ENCODE measurements around the gene MT1E. TPM values are rescaled to one million over a fixed set of nuclear protein-coding genes. Genes with fewer than 3 reads are reported as not detected.
"Not testable (repeated sequence)": the region's sequence is repeated elsewhere in the genome, so short reads cannot be mapped to it uniquely, and the experiment has no call there.

Gene MT1E
- total RNA-seq, 1 donor from 2014 or later: 152 TPM

DNA sequence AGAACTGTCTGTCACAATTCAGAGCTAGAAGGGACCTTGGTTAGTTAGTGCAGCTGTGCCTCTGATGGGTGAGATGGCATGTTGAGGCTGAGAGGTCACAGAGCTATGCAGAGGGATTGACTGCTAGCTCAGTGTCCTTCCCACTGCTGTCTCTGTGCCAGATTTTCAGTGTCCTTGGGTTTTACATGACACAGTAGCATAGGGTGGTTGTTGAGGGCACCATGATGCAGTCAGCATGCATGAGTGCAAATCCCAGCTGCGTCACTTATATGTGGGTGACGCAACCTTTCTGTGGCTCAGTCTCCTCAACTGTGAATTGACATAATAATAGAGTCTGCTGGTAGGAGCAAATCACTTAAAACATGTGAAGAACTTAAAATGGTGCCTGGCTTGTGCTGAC is 15.6 kb downstream of the MT1E start:
- intact Hi-C loops (cut with micrococcal nuclease): no loop called here

DNA sequence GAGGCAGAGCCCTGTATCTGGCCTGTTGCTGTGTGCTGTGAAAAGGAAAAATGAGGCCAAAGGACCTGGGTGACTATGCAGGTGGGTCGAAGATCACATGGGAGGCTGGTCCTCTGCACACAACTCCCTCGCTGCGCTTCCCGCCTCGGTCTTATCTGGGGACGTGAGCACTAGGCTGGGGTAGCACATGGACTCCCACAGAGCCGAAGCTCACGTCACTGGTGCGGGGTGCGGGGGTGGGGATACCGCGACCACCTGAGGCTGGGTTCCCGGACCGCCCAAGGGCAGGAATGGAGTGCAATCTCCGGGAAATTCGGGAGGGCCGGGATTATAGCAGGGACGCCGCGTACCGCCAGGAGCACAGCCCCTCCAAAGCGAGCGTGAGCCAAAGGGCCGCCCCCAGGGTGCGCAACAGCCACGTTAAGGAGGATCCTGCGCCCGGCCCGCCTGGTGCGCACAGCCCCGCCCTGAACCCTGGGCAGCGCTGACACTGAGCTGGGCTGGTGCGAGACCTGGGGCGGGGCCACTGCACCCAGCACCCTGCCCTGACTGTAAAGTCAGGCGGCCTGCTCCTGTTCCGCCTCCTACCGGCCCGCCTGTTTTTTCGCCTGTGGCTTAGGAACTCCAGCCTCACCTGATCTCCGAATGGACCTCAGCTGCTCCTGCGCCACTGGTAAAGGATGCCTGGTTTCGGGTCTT is 17.6 kb downstream of the MT1E start:
- intact Hi-C loops (cut with micrococcal nuclease): loop anchor here (1.0 kb wide), 7 partner anchors 14 to 192 kb away; partner anchors contain the start of genes MT1E, MT1F, MT1X and MT2A

DNA sequence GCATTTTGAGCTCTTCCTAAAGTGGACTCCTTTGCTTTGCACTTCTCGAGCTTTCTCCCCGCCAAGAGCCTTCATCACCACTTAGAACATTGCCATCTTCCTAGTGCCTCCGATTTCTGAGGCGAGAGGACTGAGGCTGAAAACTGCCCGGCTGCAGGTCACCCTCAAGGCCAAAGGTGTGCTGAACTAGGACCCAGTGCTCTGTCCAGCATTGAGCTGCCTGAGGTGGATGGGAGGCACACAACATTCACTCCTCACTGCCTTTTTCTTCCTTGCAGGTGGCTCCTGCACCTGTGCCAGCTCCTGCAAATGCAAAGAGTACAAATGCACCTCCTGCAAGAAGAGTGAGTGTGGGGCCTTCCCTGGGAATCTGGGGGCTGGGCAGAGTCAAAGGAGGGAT is 18.3 kb downstream of the MT1E start:
- intact Hi-C loops (cut with micrococcal nuclease): loop anchor here (1.0 kb wide), 7 partner anchors 13 to 193 kb away; partner anchors contain the start of genes MT1E, MT1F, MT1X and MT2A

DNA sequence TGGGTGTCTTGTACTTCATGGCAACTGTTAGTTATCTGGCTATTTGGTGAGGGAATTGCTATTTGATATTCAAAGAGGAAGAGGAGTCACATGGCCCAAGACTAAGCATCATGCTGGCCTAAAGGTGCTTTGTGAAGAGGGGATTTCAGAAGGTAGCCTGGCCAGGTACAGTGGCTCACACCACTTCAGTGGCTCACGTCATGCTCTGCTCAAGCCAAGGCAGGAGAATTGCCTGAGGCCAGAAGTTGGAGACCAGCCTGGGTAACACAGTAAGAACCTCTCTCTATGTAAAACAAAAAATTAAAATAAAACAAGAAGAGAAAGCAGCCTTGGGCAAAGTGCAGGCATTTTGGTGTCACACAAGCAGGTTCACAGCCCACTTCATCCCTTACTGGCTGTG is 19.7 kb downstream of the MT1E start:
- intact Hi-C loops (cut with micrococcal nuclease): no loop called here

DNA sequence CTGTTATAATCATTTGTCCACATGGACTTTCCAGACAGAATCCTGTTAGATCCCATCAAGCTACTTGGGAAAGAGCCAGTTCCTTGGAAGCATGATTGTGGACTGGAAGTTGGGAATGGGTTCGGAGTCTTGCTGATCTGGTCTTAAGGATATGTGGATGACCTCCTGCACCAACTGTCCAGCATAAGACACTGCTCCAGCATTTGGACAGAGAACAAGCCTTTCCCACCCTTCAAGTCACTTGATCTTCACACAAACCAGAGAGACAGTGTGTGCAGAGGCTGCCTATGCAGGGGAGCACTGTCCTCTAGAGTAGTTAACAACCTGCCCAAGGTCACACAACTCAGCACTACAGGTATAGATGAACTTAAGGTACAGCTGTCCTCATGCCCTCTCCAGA is 20.3 kb downstream of the MT1E start:
- intact Hi-C loops (cut with micrococcal nuclease): no loop called here

DNA sequence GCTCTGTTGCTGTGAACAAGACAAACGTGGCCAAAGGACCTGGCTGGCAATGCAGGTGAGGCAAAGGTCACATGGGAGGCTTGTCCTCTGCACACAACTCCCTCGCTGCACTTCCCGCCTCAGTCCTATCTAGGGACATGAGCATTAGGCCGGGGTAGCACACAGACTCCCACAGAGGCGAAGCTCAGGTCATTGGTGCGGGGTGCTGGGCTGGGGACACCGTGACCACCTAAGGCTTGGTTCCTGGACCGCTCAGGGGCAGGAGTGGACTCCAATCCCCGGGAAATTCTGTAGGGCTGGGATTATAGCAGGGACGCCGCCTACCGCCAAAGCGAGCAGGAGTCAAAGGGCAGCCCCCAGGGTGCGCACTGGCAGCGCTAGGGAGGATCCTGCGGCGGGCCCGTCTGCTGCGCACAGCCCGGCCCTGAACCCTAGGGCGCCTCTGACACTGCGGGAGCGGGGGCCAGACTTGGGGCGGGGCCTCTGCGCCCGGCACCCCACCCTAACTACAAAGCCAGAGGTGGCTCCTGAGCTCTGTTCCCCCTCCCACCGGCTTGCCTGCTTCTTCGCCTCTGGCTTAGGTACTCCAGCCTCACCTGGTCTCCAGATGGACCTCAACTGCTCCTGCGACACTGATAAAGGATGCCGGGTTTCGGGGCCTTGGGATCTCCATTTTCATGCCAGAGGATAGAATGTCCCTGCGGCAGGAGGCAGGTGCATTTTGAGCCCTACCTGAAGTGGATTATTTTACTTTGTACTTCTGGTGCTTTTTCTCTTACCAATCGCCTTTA is 22.3 kb downstream of the MT1E start:
- intact Hi-C loops (cut with micrococcal nuclease): no loop called here

DNA sequence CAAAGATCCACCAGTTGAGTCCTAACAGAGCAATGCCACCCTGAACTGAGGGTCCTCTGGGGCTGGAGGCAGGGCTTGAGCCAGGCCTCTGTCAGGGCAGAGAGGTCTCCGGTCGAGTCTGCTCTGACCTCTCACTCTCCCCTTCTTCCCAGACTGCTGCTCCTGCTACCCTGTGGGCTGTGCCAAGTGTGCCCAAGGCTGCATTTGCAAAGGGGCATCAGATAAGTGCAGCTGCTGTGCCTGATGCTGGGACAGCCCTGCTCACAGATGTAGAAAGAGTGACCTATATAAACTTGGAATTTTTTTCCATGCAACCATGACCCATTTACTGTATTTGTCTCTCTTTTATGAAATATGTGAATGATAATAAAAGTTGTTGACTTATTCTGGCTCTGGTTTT is 23.7 kb downstream of the MT1E start:
- intact Hi-C loops (cut with micrococcal nuclease): no loop called here

DNA sequence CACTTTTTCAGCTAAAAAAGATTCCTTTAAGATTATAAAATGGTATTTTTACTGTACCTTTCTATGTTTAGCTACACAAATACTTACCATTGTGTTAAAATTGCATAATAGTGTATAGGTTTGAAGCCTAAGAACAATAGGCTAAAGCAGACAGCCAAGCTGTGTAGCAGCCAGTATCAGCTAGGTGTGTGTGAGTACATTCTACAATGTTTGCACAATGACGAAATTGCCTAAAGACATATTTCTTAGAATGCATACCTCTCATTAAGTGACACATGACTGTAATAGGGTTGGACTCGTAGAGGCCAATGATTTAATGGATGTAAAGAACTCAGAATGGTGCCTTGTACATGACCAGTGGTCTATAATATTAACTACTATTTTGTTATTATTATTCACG is 24.2 kb downstream of the MT1E start:
- intact Hi-C loops (cut with micrococcal nuclease): no loop called here

DNA sequence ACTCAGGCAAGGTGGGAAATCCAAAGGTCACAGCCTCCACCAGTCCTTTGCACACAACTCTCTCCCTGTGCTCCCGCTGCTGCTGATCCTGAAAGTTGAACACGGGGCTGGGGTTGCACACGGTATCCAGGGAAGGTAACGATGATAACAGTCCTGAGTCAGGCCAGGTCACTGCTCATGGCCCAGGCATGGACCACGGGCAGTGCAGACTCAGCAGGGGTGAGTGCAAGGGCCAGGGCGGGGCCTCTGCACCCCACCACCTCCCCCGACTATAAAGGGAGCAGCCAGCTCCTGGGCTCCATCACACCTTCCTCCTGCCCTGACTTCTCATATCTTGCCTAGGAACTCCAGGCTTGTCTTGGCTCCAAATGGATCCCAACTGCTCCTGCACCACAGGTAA is 26.0 kb downstream of the MT1E start, which contains the start of gene MT1B:
TSS of gene MT1B (plus strand) at position 301 of the 400 bp plus-strand sequence. CDS start at position 369, 68 bp downstream.
- intact Hi-C loops (cut with micrococcal nuclease): no loop called here

DNA sequence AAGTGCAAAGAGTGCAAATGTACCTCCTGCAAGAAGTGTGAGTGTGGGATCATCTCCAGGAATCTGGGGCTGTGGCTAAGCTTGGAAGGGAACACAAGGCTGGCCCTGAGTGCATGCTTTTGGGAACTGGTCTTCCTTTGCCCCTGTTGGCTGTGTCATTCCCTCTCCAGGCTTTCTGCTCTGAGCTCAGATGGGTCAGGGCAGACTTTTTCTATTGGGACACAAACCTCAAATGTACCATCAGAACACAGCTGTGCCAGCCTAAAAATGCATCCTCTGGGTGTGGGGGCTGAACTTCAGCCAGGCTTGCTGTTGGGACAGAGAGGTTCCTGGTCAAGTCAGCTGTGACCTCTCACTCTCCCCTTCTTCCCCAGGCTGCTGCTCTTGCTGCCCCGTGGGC is 27.0 kb downstream of the MT1E start:
- intact Hi-C loops (cut with micrococcal nuclease): no loop called here

DNA sequence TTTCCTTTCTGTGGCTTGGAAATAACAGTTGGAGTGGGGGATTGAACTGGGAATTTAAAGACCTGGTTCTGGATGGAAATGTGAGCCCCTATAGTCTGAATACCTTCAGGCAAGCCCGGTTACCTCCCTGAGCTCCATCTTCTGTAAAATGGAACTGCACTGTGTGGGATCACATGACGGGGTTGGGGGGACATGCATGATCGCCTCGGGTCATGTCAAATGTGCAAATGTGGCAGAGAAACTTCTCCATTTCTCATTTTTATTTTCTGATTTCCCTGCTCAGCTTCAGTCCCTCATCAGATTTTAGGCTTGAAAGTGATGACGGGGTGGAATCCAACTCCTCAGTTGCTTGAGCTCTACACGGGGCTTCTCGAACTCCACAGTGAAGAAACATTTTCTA is 27.6 kb downstream of the MT1E start:
- intact Hi-C loops (cut with micrococcal nuclease): no loop called here

DNA sequence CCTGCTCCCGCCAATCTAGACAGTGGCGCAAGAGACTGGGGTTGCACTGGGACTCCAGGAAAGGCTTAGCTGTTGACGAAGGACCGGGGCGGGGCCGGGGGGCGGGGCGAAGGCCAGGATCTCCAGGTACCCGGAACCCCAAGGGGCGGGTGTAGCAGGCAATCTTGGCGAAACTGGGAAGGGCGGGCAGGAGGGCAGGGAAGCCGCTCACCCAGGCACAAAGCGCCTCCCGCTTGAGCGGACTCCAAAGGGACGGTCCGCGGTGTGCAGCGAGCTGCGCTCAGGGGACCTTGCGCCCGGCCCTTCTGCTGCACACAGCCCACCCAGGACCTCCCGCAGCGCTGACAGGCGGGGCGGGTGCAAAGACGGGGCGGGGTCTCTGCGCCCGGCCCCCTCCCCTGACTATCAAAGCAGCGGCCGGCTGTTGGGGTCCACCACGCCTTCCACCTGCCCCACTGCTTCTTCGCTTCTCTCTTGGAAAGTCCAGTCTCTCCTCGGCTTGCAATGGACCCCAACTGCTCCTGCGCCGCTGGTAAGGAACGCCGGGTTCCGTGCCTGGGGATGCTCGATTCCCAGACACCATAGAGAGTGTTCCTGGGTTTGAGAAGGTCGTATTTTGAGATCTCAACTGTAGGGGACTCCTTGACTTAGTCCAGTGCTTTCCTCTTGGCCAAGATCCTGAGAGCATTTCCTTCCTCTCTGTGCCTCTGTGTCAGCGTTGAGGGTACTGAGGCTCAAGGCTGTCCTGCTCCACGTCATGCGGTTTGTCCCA is 32.2 kb downstream of the MT1E start, which contains the start of gene MT1F:
TSS of gene MT1F (plus strand) at position 405 of the 772 bp plus-strand sequence. CDS start at position 505, 100 bp downstream.
- intact Hi-C loops (cut with micrococcal nuclease): loop anchor here (1.0 kb wide), 6 partner anchors 14 to 80 kb away; partner anchors contain the start of genes MT1E, MT1X and MT2A

DNA sequence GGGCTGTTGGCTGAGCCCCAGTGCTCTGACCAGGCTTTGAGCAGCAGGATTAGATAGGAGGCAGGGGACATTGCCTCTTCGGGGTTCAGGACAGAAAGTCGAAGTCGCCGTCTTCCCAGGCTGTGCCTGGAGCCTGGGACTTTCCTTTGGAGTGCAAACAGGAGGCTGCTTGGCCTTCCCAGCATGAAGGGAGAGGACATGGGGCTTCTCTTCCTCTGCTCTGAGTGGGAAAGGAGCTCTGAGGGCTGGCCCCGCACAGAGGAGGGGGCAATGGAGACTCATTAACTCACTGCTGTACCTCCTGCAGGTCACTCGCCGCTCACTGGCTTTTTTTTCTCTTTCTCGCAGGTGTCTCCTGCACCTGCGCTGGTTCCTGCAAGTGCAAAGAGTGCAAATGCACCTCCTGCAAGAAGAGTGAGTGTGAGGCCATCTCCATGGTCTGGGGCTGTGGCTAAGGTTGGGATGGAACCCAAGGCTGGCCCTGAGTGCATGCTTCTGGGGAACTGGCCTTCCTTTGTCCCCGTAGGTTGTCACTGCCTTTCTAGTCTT is 32.8 kb downstream of the MT1E start:
- intact Hi-C loops (cut with micrococcal nuclease): no loop called here

DNA sequence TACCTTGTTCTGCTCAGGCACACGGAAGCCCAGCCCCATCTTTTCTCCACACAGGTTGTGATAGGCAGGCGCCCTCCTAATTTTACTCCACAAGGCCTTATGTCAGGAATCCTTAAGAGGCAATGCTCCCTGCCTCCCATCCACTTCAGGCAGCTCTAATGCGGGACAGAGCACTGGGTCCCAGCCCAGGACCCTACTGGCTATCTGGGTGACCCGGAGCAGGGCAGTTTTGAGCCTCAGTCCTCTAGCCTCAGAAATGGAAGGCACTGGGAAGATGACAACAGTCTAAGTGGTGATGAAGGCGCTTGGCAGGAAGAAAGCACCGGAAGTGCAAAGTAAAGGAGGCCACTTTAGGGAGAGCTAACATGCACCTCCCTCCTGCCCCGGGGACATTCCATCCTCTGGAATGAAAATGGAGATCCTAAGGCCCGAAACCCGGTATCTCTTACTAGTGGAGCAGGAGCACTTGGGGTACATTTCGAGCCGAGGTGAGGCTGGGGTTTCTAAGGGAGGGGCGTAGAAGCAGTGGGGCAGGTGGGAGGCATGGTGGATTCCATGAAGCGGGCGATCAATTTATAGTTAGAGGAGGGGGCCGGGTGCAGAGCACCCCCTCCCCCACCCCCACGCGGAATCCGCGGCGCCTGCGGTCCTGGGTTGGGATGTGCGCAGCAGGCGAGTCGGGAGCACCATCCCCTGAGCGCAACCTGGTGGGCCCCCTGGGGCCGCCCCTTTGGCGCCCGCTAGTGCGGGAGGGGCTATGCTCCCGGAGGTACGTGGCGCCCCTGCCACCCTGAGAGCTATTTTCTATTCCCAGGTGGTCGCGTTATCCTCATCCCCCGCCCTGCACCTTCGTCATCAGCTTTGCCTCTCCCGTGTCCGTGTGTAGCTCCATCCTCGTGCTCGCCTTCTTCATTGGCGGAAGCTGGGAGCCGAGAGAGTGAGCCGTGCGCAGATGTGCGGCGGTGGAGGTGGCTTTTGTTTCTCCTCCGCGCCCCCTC is 37.1 kb downstream of the MT1E start:
- intact Hi-C loops (cut with micrococcal nuclease): loop anchor here (1.0 kb wide), 1 partner anchor 20 kb away; the partner anchor contains the start of gene MT1X

DNA sequence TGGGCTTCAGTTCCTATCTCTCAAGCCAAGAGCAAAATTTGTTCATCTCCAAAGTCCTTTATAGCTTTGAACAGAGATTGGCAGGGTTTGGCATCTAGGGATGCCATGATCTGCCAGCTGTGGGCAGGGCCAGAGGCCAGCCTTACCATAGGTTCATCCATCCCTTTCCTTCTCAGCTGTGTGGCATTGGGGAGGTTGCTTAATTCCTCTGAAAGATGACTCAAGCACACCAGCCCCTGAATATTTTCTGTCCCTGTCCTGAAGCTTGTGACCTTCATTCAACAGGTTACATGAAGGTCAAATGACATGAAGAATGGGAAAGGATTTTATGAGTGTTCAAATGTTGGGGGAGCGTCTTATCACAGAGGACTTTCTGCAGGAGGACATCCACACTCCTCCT is 38.9 kb downstream of the MT1E start:
- intact Hi-C loops (cut with micrococcal nuclease): no loop called here

DNA sequence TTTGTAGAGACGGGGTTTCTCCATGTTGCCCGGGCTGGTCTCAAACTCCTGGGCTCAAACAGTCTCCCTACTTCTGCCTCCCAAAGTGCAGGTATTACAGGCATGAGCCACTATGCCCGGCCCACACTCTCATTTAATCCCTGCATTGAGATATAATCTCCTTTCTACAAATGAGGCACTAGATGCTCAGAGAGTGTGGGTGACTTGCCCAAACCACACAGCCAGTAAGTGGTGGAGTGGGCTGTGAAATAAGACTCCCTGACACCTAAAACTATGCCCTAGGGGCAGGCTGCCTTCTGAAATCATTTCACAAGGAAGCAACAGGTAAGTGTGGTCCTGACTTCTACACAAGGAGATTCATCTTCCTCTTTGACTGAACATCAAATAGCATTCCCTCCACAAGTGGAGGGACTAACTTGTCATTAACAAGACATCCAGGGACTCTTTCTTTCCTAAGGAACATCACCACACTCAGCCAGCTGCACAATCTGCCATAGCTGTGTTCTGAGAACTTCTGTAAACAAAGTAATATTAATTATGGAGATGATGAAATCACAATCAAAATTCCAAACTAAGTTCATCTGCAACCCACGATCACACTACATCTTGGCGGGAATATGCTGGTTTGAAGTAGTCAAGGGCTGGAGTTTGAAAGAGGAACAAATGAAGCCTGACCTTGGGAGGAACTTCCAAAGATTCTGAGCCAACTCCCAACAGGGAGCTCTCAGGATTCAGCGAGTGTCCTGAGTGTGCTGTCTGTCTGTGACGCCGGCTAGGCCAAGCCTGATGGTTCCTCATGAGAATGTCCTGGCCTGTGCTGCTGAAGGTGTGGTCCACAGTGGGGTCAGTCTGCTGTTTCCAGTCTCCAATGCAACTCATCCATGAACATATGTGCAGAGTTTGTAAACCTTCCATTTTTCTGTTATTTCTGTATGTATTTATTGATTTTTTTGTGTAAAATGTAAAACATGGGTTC is 40.0 kb downstream of the MT1E start:
- intact Hi-C loops (cut with micrococcal nuclease): not testable (repeated sequence)

DNA sequence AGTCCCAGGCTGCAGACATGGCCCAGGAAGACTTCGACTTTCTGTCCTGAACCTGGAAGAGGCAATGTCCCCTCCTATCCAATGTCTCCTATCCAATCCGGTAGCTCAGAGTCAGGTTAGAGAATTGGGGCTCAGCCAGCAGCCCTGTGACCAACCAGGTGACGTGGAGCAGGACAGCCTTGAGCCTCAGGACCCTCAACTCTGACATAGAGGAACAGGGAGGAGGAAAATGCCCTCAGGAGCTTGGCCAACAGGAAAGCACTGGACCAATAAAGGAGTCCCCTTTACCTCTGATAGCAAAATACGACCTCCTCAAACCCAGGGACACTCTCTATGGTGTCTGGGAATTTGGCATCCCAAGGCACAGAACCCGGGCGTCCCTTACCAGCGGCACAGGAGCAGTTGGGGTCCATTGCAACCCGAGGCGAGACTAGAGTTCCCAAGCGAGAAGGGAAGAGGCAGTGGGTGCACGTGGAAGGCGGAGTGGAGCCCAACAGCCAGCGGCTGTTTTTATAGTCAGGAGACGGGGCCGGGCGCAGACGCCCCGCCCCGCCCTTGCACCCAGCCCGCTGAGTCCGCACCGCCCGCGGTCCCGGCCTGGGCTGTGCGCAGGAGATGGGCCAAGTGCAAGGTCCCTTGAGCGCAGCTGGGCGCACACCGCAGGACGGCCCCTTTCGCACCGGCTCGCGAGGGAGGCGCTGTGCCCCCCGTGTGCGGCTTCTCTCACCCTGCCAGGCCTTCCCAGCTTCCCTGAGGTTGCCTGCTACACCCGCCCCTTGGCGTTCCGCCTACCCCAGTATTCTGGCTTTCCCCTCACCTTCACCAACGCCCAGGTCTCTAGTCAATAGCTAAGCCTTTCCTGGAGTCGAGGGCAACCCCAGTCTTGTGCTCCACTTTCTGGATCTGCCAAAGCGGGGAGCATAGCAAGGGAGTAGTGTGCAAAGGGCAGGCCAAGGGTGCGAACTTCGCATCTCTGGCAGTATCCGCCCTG is 42.3 kb downstream of the MT1E start, which contains the start of gene MT1G:
TSS of gene MT1G (minus strand) at position 485 of the 991 bp plus-strand sequence. CDS start at position 413, 72 bp downstream.
- intact Hi-C loops (cut with micrococcal nuclease): loop anchor here (2.0 kb wide), 1 partner anchor 15 kb away; the partner anchor contains the start of gene MT1X

All from T-helper 1 cell treated with Interleukin-12 subunit alpha and Interleukin-12 subunit beta and Interleukin-4 antibody, amounts not matched to agents 30 ng/mL and 1 ng/mL, for 36 hours (primary cell).